CD1c-positive myeloid dendritic cell (primary cell): Measurements from ENCODE around the gene OR2M5.

Experiments used
- DNase-seq: peaks from one replicate; pipeline ENCODE4 v3.0.0-alpha.2; 2016; ENCODE audit errors: extremely low spot score

OR2M5 gene, protein sequence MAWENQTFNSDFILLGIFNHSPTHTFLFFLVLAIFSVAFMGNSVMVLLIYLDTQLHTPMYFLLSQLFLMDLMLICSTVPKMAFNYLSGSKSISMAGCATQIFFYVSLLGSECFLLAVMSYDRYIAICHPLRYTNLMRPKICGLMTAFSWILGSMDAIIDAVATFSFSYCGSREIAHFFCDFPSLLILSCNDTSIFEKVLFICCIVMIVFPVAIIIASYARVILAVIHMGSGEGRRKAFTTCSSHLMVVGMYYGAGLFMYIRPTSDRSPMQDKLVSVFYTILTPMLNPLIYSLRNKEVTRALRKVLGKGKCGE

DNA sequence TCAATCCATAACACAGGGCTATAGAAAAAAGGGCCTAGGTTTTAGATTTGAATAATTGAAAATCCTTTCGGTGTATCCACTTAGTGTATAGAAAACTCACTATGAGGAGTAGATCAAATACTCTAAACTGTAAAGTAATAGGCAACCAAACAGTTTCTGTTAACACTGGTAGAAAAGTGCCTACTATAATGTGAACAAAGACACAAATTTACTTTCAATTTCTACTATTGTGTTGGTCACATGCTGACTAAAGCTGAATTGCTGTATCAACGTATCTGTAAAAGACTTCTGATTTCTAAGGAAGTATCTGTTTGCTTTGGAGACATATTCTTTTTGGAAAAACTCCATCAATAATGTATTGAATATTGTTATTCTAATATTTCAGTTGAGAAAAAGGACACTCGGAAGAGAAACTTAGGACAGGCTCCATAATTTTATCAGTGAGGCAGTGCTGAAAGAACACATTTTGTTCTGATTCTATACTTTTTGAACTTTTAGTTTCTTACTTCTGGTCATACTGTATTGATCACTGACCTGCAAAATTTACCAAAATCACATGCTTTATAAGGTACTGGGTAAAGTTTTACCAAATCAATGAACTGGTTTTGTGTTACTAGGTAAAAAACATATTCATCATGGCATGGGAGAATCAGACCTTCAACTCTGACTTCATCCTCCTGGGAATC, at the start of gene OR2M5:
Gene OR2M5, plus strand, starts transcription at position 636 of the 686 bp plus-strand sequence. Its CDS starts 0 bp downstream, at position 636.
- no peak for DNase-seq

DNA sequence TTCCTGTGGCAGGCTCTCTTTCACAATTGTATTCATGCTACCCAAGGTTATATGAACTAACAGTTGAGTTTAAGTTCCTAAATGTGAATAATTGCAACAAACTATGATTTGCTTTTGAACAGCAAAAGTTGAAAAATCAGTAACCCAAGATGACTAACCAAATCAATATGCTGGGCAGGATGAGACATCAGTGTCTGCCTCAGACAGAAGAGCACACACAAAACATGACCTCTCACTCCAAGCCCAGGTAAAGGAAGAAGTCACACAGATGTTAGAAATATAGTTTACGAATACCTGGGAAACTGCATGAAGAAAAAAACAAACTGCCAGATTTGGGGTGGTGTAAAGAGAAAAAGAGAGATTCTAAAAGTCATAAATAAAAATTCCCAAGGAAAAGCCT, 46.4 kb upstream of the OR2M5 start:
- DNase-seq, result no peak

DNA sequence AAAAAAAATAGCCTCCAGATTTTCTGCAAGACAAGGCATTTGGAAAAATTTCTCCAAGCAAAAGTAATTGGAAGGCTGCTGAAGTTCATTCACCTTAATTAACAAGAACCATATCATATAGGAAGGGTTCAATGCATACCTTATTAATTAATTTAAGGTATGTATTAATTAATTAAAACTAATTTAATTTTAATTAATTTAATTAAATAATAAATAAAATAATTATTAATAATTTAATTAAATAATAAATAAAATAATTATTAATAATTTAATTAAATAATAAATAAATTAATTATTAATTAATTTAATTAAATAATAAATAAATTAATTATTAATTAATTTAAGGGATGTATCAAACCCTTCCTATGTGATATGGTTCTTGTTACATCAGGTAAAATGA, 42.1 kb upstream of the OR2M5 start:
- no peak for DNase-seq

DNA sequence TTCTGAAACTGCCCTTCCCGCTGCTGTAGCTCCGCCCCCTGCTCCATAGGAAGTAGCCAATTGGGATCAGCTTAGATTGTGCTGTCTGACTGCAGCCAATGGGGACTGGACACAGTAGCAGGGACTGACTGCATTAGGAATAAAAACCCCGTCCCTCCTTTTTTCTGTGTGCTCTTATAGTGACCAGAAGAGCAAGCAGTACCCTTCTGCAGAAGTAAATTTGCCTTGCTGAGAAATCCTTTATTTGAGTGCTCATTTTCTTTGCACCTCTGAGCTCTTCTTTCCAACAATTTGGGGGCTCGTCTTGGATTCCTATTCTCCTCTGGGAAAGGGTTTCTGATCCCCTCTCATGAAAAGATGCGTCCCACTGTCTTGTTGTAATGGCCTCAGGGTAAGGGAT, 33.8 kb upstream of the OR2M5 start:
- no peak for DNase-seq

GRCh38 chr1:248114890-248115289, 30.1 kb upstream of the OR2M5 start:
- DNase-seq, result no peak

- DNase-seq, result no peak
These were observed 17.3 kb upstream of the OR2M5 start for GRCh38 chr1:248127653-248128052.

- DNase-seq, result no peak
These were observed 8.1 kb upstream of the OR2M5 start for GRCh38 chr1:248136811-248137210.

GRCh38 chr1:248140846-248141245, 4.1 kb upstream of the OR2M5 start:
- DNase-seq, result no peak

DNA sequence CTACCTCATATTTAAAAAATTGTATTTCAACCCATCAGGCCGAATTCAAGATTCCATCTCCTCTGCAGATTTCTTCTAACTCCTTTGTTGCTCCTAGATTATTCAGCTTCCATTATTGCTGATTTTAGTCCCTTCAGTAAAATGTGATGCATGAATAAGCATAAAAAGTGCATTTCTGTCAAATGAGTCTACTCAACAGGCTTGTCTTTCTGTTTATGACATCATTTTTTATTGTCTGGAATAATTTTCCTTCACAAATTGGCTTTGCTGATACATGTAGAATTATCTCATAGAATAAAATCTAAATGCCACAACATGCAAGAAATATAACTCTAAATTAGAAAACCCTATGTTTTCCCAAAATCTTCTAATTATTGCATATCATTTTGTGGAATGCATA, 1.6 kb upstream of the OR2M5 start:
- DNase-seq, result no peak

GRCh38 chr1:248152056-248152827, 7.3 kb downstream of the OR2M5 start:
- no peak for DNase-seq

DNA sequence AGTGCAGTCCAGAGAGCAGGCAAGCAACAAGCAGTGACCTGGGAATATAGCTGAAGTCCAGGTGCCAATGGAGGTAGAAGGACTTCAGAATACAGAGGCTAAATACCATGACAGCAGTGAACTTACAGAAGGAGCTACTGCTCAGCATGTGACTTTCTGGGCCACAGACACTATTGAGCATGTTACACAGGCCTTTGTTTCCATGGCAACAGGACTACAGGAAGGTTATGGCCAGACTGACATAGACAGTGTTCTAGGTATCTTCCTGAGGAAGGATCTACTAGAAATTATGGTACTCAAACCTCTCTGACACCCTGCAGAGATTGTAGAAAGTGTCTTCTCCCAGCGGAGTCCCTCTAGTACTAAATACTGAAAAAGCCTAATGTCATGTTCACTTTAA, 11.0 kb downstream of the OR2M5 start:
- DNase-seq, result no peak

- no peak for DNase-seq
These were observed 13.8 kb downstream of the OR2M5 start for GRCh38 chr1:248158758-248159157.

DNA sequence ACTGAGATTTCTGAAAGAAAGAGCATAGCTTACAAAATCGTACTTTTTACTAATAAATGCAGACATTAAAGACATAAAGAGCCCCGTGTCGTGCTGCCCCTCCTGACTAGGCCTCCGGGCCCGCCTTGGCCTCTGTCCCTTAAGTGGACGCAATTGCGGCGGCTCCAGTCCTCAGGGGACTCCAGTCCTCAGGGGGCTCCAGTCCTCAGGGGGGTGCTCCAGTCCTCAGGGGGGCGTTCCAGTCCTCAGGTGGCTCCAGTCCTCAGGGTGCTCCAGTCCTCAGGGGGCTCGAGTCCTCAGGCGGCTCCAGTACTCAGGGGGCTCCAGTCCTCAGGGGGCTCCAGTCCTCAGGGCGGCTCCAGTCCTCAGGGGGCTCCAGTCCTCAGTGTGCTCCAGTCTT, 19.1 kb downstream of the OR2M5 start:
- DNase-seq, result no peak

- no peak for DNase-seq
These were observed 20.2 kb downstream of the OR2M5 start for GRCh38 chr1:248165186-248165585.

DNA sequence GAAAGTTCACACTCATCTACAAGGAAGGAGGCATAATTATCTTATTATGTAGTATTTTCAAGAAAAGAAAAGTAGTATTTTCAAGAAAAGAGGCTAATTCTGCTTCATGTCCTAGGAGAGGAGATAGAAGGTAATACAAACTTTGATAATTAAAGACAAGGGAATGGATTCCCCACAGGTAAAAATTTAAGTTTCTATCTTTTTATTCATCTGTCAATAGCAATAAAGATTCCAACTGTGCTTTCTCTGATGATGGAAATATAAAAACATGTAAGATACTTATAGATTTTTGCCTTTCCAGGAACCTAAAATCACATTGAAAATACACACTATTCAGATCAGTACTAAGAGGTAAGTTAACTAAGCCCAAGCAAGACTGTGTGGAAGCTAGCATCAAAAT, 29.6 kb downstream of the OR2M5 start, which contains the start of gene OR2M2:
Gene OR2M2, plus strand, starts transcription at position 301 of the 400 bp plus-strand sequence. CDS start 5,165 bp downstream, outside the sequence.
- DNase-seq, result no peak

DNA sequence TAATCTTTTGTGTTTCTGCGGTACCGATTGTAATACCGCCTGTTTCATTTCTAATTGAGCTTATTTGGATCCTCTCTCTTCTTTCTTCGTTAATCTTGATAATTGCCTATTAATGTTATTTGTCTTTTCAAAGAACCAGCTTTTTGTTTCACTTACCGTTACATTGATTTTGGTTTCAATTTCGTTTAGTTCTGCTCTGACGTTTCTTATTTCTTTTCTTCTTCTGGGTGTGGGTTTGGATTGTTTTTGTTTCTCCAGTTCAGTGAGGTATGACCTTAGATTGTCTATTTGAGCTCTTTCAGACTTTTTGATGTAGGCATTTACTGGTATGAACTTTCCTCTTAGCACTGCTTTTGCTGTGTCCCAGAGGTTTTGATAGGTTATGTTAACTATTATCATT, 39.0 kb downstream of the OR2M5 start:
- DNase-seq, result no peak

DNA sequence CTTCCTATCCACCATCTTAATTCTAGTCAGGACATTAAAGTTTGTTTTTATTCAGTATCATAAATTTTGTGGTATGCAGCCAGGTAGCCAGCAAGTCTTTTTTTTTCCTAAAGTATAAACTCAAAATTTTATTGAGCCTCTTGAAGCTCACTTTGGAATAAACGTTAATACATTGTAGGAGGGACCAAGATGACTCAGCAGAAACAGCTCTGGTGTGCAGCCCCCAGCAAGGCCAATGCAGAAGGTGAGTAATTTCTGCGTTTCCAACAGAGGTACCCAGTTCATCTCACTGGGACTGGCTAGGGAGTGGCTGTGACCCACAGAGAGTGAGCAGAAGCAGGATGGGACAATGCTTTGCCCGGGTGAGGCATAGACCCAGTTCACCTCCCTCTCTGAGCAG, 42.4 kb downstream of the OR2M5 start:
- DNase-seq, result no peak

DNA sequence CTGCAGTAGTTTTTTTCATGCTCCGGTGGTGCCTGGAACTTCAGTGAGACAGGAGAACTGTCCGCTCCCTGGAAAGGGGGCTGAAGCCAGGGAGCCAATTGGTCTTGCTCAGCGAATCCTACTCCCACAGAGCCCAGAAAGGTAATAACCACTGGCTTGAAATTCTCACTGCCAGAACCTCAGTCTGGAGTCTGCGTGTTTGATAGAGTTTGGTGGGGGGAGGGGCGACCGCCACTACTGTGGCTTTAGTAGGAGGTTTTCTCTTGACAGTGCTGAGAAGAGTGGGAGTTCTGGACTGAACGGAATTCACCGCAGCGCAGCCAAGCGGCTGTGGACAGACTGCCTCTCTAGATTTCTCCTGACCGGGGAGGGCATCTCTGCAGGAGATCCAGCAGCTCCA, 44.1 kb downstream of the OR2M5 start:
- no peak for DNase-seq

GRCh38 chr1:248194117-248194516, 49.2 kb downstream of the OR2M5 start:
- DNase-seq, result no peak
